Measurements from ENCODE around the gene GPD1.
"Not testable (repeated sequence)": the region's sequence is repeated elsewhere in the genome, so short reads cannot be mapped to it uniquely, and the experiment has no call there.

GPD1 gene

DNA sequence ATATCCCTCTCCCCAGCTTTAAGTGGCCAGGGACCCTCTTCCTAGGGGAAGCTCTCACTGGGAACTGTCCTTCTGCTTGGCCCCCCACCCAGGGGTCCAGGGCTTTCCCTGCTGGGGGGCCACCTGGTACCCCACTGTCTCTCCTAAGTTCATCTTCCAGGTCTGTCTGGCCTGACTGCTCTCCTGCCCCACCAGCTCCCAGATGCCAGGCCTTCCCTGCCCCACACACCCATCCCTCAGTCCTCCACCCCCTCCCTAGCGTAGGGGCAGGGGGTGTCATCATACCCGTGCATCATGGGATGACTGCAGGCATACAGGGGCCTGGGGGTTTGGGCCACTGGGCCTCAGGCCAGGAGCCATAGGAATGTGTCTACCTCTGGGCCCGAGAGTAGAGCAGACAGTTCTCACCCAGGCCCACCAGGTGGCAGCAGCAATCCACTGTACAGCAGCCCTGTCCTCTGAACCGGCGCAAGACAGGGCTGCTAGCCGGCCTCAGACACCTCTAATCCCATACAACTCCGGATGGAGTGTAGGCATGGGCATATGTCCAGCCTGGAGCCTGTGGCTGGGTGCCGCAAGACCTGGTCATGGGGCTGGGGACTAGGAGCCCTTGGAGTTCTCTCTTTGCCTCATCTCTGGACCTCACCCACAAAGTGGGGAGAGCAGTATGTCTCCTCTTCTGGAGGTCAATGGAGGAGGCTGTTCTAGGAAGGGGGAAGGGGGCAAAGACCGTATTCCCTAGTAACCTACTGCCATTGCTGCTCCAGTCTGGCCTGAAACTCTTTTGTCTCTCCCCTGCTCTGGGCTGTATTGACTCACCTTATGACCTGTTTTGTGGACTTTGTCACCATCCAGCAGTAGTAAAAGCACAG, 28.6 kb upstream of the GPD1 start:
- peak; percentile 35 to 85 for DNase-seq

DNA sequence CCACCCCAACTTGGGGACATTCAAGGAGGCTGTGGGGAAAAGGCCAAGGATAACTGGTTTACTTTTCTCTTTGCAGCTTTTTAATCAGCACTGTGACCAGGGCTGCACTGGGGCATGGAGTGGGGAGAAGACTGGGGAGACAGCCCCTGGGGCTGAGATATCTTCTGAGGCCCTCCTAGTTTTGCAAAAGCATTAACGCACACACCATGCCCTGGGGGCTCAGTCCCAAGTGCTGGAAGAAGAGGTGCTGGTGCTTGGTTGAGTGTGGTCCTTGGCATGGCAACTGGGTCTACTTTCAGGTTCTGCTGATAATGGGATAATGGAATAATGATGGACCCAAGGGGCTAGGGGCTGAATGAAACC, 28.0 kb upstream of the GPD1 start:
- DNase-seq: no peak

DNA sequence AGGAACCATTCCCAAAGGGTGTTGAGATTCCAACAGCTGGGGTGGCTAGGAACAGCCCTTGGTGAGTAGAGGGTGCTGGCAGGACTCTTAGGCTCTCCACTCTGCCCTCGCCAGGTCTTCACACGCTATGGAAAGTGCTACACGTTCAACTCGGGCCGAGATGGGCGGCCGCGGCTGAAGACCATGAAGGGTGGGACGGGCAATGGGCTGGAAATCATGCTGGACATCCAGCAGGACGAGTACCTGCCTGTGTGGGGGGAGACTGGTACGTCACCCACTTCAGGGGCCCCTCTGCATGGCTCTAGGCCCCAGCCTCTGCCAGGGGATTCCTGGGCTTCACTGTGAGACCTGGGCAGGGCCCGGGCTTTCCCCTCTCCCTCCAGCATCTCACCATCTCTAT, 26.7 kb upstream of the GPD1 start:
- DNase-seq: no peak

DNA sequence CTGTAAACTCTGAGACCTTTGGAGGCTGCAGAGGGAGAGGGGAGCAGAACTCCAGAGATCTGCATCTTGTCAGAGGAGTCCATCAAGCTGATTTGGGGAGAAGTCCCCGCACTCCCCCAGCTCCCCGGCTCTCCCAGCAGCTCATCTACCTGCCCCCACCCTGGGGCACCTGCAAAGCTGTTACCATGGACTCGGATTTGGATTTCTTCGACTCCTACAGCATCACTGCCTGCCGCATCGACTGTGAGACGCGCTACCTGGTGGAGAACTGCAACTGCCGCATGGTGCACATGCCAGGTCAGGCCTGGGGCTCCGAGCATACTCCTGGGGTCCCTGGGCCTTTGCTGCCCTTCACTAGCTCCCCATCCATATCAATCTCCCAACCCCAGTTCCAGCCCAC, 25.5 kb upstream of the GPD1 start:
- no peak for DNase-seq

DNA sequence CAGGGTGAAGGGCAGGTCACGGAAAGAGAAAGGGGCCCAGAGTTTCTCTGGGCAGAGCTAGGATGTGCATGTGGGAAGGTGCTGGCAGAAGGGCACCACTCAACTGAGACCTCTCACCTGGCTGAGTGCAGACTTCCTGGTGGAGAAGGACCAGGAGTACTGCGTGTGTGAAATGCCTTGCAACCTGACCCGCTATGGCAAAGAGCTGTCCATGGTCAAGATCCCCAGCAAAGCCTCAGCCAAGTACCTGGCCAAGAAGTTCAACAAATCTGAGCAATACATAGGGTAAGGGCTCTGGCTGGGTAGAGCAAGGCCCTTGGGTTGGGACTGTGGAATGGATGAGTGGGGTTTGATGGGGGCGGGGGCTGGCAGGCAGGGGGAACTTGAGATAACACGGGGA, 24.0 kb upstream of the GPD1 start:
- no peak for DNase-seq

DNA sequence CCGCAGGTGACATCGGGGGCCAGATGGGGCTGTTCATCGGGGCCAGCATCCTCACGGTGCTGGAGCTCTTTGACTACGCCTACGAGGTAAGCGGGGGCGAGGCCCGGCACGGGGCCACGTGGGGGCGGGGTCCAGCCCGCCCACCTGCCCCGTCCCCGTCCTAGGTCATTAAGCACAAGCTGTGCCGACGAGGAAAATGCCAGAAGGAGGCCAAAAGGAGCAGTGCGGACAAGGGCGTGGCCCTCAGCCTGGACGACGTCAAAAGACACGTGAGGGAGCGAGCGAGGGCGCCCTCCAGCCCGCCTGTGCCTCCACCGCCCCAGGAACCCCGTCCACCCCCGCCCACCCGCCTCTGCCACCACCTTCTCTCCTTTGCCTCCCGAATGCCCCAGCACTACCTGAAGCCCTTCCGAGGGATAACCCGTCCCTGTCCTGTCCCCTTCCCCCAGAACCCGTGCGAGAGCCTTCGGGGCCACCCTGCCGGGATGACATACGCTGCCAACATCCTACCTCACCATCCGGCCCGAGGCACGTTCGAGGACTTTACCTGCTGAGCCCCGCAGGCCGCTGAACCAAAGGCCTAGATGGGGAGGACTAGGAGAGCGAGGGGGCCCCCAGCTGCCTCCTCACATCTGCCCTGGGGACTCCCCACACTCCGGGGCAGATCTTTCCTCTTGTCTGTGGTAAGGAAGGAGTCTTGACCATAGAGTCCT, 22.6 kb upstream of the GPD1 start:
- no peak for DNase-seq

DNA sequence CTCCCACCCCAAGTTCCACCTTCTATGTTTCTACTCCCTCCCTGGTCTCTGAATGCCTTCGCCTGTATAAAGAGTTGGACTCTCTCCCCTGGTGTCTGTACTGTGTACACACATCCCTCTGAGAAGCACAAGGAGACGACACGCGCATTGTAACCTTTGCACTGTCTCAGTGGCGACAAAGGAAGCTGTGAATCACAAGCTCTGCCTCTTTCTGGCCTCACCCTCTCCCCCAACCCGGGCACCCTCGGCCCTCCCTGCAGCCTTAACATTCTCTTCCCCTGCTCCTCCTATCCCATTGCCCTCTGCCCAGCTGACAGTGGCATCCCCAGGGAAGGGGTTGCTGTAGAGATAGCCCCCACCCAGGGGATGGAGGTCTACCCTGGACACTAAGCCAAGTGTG, 21.2 kb upstream of the GPD1 start:
- DNase-seq: no peak

DNA sequence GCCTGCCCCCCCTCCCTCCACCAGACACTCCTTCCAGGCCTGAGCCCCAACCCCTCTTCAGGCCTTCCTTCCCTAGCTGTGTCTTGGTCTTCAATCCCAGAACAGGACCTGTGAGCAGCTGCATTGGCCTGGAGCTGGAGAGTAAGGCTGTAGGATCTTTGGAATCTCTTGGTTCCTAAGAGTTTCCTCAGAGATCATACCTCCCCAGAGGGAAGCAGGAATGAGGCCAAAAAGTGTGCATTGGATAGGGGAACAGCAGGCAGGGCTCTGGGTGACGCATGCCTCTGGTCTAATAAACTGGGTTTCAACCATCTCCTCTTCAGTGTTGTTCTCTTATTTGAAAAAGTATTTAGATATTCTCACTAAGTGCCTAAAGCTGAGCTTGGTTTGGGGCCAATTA, 20.5 kb upstream of the GPD1 start:
- DNase-seq: no peak

DNA sequence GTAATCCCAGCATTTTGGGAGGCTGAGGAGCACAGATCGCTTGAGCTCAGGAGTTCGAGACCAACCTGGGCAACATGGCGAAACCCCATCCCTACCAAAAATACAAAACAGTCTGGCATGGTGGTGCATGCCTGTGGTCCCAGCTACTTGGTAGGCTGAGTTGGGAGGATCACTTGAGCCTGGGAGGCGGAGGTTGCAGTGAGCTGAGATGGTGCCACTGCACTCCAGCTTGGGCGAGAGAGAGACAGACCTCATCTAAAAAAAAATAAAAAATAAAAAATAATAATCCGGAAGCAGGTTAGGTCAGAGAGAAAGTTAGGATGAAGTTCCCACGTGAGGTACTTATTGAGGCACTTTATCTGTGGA, 19.4 kb upstream of the GPD1 start:
- DNase-seq: not testable (repeated sequence)

DNA sequence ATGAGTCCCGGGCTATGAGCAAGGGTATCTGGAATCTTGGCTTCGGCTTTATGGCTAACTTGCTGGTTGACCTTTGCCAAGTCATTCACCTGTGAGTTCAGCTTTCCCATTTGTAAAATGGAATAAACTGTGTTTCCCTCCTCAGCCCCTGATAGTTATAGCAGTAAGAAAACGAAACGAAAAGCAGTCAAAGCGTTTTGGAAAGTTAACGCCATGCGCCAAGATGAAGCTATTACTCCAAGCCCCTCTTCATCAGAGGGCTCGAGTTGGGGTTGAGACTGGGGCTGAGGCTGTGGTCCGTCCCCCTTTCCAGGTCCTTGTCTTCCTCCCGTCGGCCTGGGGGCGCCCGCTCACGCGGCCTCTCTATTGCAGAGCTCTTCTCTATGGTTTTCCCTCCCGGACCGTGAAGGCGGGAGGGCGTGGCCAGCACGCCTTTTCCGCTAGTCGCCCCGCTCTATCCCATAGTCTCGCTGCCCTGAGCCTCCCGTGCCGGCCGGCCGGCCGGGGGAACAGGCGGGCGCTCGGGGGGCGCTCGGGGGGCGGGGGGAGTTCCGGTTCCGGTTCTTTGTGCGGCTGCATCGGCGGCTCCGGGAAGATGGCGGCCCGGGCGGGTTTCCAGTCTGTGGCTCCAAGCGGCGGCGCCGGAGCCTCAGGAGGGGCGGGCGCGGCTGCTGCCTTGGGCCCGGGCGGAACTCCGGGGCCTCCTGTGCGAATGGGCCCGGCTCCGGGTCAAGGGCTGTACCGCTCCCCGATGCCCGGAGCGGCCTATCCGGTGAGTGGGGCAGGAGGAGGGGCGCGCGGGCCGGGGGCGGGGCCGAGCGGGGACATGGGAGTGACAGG, 18.8 kb upstream of the GPD1 start, which contains the start of gene SMARCD1:
SMARCD1 (plus strand) TSS at position 568 of the 840 bp plus-strand sequence; CDS start at position 596, 28 bp downstream.
- DNase-seq: peak; percentile 93 to 98

DNA sequence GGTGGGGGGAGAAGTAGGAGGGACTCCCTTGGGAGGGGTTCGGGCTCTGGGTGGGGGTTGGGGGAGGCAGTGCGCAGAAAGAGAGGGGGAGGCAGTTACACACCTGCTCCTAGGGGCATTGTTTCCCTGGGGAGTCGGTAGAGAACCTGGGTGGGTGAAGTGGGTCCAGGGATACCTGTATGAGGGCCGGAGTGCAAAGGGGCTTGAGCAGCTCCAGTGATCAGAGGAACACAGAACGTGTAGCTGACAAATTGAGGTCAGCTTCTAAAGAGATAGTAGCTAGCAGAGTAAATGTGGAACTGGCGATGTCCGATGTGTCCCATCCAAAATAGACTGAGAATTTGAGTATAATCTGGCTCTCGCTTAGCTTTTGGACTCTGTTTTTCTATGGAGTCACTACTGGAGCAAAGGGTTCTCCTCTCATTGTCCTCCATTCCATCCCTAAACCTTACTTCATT, 18.2 kb upstream of the GPD1 start:
- no peak for DNase-seq

DNA sequence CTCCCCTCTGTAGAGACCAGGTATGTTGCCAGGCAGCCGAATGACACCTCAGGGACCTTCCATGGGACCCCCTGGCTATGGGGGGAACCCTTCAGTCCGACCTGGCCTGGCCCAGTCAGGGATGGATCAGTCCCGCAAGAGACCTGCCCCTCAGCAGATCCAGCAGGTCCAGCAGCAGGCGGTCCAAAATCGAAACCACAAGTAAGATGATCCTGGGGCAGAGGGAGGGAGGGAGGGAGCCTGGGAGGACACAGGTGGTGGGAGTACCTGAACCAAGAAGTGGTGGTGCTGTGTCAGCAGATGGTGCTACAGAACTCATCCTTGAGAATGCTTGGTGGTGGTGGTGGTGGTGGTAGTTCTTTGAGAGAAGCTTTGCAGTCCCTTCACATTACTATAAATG, 17.7 kb upstream of the GPD1 start:
- DNase-seq: peak in 1 of 2 experiments; percentile 23

DNA sequence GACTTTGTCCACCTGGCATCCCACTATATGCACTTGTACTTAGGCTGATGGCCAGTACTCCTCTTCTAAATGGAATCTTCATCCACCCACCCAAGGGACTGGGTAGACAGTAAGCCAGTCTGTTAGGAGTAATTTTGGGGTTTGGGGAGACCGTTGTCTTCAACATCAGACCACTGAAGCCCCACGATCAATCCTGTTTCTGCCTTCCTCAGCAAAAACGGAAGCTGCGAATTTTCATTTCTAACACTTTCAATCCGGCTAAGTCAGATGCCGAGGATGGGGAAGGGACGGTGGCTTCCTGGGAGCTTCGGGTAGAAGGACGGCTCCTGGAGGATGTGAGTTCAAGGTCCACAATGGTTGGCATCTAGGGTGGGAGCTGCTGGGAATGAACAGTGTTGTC, 16.7 kb upstream of the GPD1 start:
- DNase-seq: no peak

DNA sequence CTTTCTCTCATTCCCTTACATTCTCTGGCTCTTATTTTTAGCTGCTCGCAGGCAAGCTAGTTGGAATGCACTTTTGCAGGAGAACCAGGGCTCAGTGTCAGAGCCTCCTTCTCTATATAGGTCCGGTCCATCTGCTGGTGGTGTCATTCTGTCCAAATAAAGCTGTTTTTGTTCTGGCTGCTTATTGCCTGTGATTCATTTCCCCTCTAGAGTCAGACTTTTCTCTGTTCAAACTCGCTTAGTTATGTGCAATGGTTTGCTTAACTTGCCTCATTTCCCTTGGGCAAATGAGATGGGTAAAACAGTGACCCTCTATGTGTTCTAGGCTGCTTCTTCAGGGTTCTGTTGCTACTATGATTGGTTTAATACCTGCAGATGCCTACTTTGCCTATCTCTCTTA, 15.8 kb upstream of the GPD1 start:
- no peak for DNase-seq

DNA sequence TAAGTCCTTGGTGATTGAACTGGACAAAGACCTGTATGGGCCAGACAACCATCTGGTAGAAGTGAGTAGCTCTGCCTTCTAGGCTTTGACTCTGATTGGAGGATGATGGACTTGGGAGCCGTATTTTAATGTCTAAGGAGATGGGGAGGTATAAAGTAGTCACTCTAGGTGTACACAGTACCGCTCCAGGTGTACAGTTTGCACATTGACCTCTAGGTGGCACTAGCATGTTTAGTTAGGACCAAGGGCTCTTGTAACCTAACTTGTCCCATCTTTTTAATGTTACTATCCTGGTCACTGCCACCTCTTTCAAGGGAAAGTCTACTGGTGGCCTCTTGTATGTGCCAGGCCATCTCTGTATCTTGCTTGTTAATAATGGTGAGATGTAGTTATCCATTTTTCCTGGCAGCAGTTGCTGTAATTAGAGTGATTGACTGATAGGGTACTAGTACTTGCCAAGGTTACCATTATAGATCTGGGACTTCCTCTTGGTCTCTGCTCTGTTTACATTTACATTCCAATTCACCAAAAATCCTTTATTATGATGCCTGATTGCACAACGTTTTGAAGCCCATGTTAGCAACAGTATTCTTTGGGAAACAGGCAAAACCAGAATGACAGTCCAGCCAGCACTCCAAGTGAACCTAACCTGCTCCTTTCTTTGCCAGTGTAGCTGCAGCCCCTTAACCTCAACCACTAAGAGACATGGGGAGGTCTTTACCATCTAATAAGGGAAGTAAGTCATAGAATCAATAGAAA, 15.1 kb upstream of the GPD1 start:
- peak; percentile 37 to 83 for DNase-seq

DNA sequence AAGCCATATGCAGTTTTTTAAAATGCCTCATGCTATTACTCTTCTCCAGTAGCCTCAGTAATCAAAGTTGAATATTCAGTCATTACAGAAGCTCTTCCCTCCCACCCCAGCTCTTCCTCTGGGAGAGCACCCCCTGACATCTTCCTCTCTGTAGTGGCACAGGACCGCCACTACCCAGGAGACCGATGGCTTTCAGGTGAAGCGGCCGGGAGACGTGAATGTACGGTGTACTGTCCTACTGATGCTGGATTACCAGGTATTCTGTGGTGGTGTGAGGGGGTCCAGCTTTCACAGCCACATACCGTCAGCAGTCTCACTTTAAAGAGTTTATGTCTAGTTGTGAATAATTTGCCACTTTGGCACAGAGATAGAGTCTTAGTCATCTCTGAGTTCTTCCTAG, 14.1 kb upstream of the GPD1 start:
- no peak for DNase-seq

DNA sequence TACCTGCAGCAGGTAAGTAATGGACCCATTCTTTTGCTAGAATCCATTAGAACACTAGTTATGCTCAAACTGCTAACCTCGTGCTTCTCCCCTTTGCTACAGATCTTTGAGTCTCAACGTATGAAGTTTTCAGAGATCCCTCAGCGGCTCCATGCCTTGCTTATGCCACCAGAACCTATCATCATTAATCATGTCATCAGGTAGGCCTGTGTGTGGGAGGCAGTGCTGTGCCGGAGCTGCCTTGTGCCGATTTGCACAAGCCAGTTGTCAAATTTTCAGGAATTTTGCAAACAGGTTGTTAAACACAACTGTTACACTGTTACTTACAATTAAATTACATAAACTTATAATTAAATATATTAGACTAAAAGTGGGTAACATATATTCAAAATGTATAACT, 13.4 kb upstream of the GPD1 start:
- DNase-seq: no peak

DNA sequence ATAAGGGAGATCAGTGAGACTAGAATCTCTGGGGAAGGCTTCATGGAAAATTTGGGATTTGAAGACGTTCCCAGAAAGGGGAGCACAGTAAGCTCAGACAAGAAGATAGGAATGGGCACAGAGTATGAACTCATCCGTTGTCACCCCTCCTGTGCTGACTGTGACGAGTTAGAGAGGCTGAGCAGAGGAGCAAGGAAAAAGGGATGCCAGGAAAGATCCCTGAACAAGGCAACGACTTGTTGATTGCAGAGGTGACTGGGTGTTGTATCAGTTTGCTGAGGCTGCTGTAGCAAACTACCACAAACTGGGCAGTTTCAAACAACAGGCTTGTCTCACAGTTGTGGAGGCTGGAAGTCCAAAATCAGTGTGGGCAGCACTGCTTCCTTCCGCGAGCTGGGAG, 5.9 kb upstream of the GPD1 start:
- DNase-seq: no peak

DNA sequence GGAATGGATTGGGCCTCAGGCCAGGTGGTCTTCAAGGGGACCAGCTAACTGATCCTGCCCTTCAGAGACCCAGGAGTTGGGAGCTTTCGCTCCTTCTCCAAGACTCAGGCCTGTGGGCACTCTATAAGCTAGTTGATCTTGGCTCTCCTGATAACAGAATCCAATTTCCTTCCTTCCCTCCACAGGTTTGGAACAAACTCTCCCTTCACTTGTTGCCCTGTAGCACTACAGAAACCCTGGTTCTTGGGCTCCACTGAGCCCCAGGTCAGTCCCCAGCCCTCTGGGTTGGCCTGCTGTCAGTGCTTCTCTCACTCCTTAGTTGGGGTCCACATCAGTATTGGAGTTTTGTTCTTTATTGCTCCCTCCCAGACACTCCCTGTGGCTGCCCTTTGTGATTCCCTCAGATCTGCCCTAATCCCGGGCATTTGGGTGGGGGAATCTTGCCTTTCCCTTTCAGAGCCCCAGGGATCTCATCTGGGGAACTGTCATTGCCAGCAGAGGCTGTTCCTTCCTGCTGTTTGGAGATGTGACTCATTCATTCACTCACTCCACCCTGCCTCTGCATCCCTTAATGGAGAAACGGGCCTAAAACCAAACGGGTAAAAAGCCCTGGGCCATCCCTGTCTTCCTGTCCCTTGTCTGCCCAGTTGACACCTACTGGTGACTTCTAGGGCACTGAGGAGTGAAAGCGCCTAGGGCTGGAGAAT, 4.4 kb upstream of the GPD1 start:
- no peak for DNase-seq

DNA sequence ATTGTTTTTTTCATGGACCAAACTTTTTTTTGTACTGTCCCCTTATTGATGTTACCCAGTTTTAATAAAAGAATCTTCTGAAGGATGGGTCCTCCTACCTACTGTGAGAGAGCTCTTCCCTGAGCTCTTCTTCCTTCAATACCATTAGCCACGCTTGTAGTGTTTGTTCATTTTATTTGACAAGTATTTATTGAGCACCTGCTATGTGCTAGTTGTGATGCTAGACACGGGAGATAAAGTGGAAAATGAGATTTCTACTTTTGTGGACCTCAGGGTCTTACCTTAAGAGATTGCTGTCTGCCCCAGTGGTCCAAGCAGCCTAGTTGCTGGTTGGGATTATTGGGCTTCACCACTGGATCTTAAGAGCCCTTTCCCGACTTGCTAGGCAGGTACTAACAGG, 3.2 kb upstream of the GPD1 start:
- DNase-seq: no peak

DNA sequence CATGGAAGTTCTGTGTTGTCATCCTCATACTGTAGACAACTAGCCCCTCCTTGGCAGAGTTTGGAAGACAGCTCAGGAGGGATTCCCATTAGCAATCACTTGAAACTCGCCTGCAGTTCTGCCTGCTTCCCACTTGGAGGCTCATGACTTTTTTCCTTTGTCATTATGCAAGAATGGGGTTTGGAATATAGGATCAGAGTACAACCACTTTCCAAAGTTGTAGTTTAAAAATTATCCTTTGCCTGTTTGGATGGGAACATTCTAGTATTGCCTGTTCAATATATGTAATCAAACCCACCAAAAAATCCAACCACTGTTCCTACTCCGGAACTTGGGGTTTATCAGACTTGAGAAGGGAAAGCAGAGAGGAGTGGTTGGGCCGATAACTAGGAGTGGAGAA, 2.1 kb upstream of the GPD1 start:
- peak in 1 of 2 experiments; percentile 24 for DNase-seq

DNA sequence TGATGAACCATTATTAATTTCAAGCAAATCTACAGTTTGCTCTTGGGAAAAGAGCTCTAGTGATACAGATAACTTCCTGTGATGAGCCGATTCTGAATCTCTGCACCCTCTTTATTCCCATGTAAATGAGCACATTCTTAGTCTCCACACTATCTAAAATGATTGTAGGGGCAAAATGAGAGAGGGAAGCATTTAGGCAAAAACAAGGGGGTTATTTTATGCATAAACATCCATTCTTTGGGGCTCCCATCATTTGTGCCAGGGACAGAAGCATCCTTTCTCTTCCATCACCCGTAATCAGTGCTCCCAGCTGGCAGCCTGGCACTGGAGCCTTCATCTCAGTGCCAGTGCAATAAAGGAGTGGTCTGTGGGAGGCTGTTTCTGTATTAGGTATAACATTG, 1.7 kb upstream of the GPD1 start:
- DNase-seq: no peak
